Adrenal gland (tissue), 12 donors: ENCODE results near the gene SUSD3. TPM values are rescaled to one million over a fixed set of nuclear protein-coding genes. Genes with fewer than 3 reads are reported as not detected.

Experiments
- DNase-seq, 7 donors: peaks; one replicate each; pipeline ENCODE4 v3.0.0-alpha.2; 2019 to 2020
- H3K27ac ChIP-seq, 5 donors: fragments of 200-600 bp; sonication (generic) in 4 of 5; 1 replicate in 3 of 5; 2 replicates in 2 of 5; pipeline versions ENCODE4 v1.5.1 to v1.8.0; 2016 to 2020; ENCODE audit warnings: mild to moderate bottlenecking in 1 of 5
- H3K27me3 ChIP-seq: fragments of 200-600 bp; 2 replicates; pipeline ENCODE4 v1.8.0; 2021
- H3K36me3 ChIP-seq, 2 donors: fragments of 200-600 bp; replicated peaks in 1 of 2; 1 replicate in 1 of 2; 2 replicates in 1 of 2; pipeline versions ENCODE4 v1.5.1 to v1.8.0; 2018 to 2022
- H3K4me1 ChIP-seq, 2 donors: fragments of 200-600 bp; replicated peaks in 1 of 2; 1 replicate in 1 of 2; 2 replicates in 1 of 2; pipeline versions ENCODE4 v1.5.1 to v1.8.0; 2018 to 2021
- H3K4me3 ChIP-seq, 4 donors: fragments of 200-600 bp; sonication (generic) in 3 of 4; one replicate each; pipeline ENCODE4 v1.5.1; 2016 to 2018
- H3K9me3 ChIP-seq, 3 donors: fragments of 200-600 bp; sonication (generic) in 1 of 3; replicated peaks in 1 of 3; 1 replicate in 2 of 3; 2 replicates in 1 of 3; pipeline versions ENCODE4 v1.5.1 to v1.8.0; 2016 to 2021
- CTCF ChIP-seq, 6 experiments: fragments of 450-650 bp in 4 of 6; fragments of 200-600 bp in 2 of 6; sonication (generic) in 1 of 6; IDR thresholded peaks; 1 replicate in 5 of 6; 2 replicates in 1 of 6; pipeline versions ENCODE4 v1.5.1 to v1.8.0; 2016 to 2021; ENCODE audit warnings: antibody characterized with exemption in 6 of 6, mild to moderate bottlenecking in 2 of 6, moderate library complexity in 1 of 6
- POLR2A ChIP-seq, 2 donors: fragments of 450-650 bp; IDR thresholded peaks; one replicate each; pipeline ENCODE4 v1.6.1; 2017; ENCODE audit warnings: antibody characterized with exemption in 2 of 2, mild to moderate bottlenecking in 2 of 2, moderate library complexity in 1 of 2
- WGBS, 4 donors: extraction: QIAGEN DNeasy Blood & Tissue Kit in 2 of 4; methylation state at CpG; one replicate each; pipeline versions ENCODE4 v1.1.5 to v1.1.7; 2013 to 2017; 5-methylcytosine and 5-hydroxymethylcytosine counted together
- intact Hi-C, 2 donors: fragments of 100-400 bp; cut with DNase I; formaldehyde crosslinking; loops; one replicate each; pipeline versions ENCODE4 v1.14.1 to v1.15.0; 2022 to 2023
- polyA plus RNA-seq, 3 donors: library from polyadenylated mRNA; stranded (reverse); fragments of 200-250 nt in 2 of 3; fragments of 350-450 nt in 1 of 3; fragmentation: Illumina TruSeq in 1 of 3; extraction: RNeasy Lipid Tissue Mini Kit (QIAGEN cat#74804) in 1 of 3; gene quantifications; one replicate each; pipeline ENCODE4 v1.2.3, GENCODE V29; 2013 to 2014
- total RNA-seq, 9 donors: library from RNA; depleted of rRNA in 4 of 9; stranded (reverse); fragments of >200 nt in 4 of 9; fragments of 120-200 nt in 1 of 9; fragmentation: NEBNext Ultra II Directional in 1 of 9; extraction: Animal tissue kit (Norgen Biotek cat#: 25700) in 1 of 9; gene quantifications; one replicate each; pipeline versions ENCODE4 v1.1.0 to v1.2.4, GENCODE V29; 2013 to 2023
- donor health status: healthy with polysubstance abuse.
- donor health status: Bipolar disorder and iron deficiency.
- donor health status: DM: yes; HTN: yes; CAD: no.
- donor health status: DM: no; HTN: no; CAD: no.
- donor health status: DM: no; HTN: no; CAD: no.
- donor health status: DM: yes; HTN: yes; CAD: no.

Gene SUSD3
- total and polyA plus RNA-seq, 12 donors: 0.60 to 4.9 (median 2.7) TPM

GRCh38 chr9:93122721-93123221 is 64.3 kb downstream of the SUSD3 start:
- peak overlapping the region in 2 of 5 donors; percentile 4 to 17 for H3K27ac ChIP-seq
- H3K4me3 ChIP-seq: no peak overlapping the region
- TF ChIP-seq POLR2A (IDR thresholded peaks at IDR 0.05) (no peak), CTCF (IDR thresholded peaks at IDR 0.05) (no peak)
- WGBS, 4 donors: 71 to 84% (median 83%) methylated on average over 5 to 14 of the region's 14 CpGs
- peaks cover 26 to 54% of the 10 kb centered on the region in 2 donors for H3K4me1 ChIP-seq
- no peaks in the 10 kb centered on the region for H3K9me3 ChIP-seq
- intact Hi-C loops: no loop called here
- DNase-seq: peak; percentile 26 to 64 (median 33)
- no peaks in the 10 kb centered on the region for H3K27me3 ChIP-seq
- peaks cover 0 to 55% of the 10 kb centered on the region in 2 donors for H3K36me3 ChIP-seq

- Histone ChIP-seq H3K4me1 (peaks cover 30 to 64% of the 10 kb centered on the region in 2 donors), H3K36me3 (peaks cover 0 to 55% of the 10 kb centered on the region in 2 donors), H3K9me3 (no peaks in the 10 kb centered on the region), H3K27ac (peak overlapping the region in 2 of 5 donors; percentile 4 to 41), H3K4me3 (no peak overlapping the region), H3K27me3 (no peaks in the 10 kb centered on the region)
- DNase-seq: peak; percentile 2 to 53 (median 19)
- intact Hi-C loops: no loop called here
- TF ChIP-seq POLR2A (IDR thresholded peaks at IDR 0.05) (no peak), CTCF (IDR thresholded peaks at IDR 0.05) (no peak)
- 77 to 83% (median 79%) methylated on average over 8 to 14 of the region's 14 CpGs for WGBS, 4 donors
Observed at GRCh38 chr9:93123561-93124283, 65.2 kb downstream of the SUSD3 start.

GRCh38 chr9:93124793-93125192 is 66.3 kb downstream of the SUSD3 start:
- H3K4me3 ChIP-seq: no peak overlapping the region
- H3K27me3 ChIP-seq: no peaks in the 10 kb centered on the region
- no peak for TF ChIP-seq CTCF (IDR thresholded peaks at IDR 0.05)
- TF ChIP-seq POLR2A (IDR thresholded peaks at IDR 0.05): no peak
- WGBS, 4 donors: 71 to 89% (median 87%) methylated on average over 11 to 16 of the region's 16 CpGs
- intact Hi-C loops: no loop called here
- peaks cover 35 to 65% of the 10 kb centered on the region in 2 donors for H3K4me1 ChIP-seq
- DNase-seq: peak in 4 of 7 donors; percentile 16 to 23 (median 20)
- no peaks in the 10 kb centered on the region for H3K9me3 ChIP-seq
- peaks cover 0 to 55% of the 10 kb centered on the region in 2 donors for H3K36me3 ChIP-seq
- H3K27ac ChIP-seq: peak overlapping the region in 1 of 5 donors; percentile 99

GRCh38 chr9:93125331-93125894 is 66.9 kb downstream of the SUSD3 start:
- TF ChIP-seq CTCF (IDR thresholded peaks at IDR 0.05) (no peak), POLR2A (IDR thresholded peaks at IDR 0.05) (no peak)
- DNase-seq: peak in 3 of 7 donors; percentile 13 to 52 (median 21)
- peaks cover 0 to 55% of the 10 kb centered on the region in 2 donors for H3K36me3 ChIP-seq
- no peaks in the 10 kb centered on the region for H3K9me3 ChIP-seq
- intact Hi-C loops: no loop called here
- H3K4me3 ChIP-seq: no peak overlapping the region
- no peaks in the 10 kb centered on the region for H3K27me3 ChIP-seq
- H3K27ac ChIP-seq: peak overlapping the region in 1 of 5 donors; percentile 99
- WGBS, 4 donors: 88 to 91% (median 89%) methylated on average over 7 to 10 of the region's 10 CpGs
- peaks cover 34 to 65% of the 10 kb centered on the region in 2 donors for H3K4me1 ChIP-seq
